Glomerular endothelial cell (primary cell): ENCODE results near the gene BTBD9. TPM values are rescaled to one million over a fixed set of nuclear protein-coding genes. Genes with fewer than 3 reads are reported as not detected.
A peak's percentile ranks its signal among the peaks of the same experiment; 100 is the strongest.

ENCODE experiments used
- DNase-seq: peaks from one replicate; pipeline ENCODE4 v3.0.0-alpha.2; 2011; ENCODE audit warnings: low read depth, low spot score; ENCODE audit errors: extremely low read depth
- total RNA-seq: library from RNA; depleted of rRNA; stranded (reverse); fragments of >200 nt; gene quantifications from 2 replicates; pipeline ENCODE4 v1.2.3, GENCODE V29; 2015

Gene BTBD9
- total RNA-seq, 1 donor from 2014 or later: 13.2 TPM

DNA sequence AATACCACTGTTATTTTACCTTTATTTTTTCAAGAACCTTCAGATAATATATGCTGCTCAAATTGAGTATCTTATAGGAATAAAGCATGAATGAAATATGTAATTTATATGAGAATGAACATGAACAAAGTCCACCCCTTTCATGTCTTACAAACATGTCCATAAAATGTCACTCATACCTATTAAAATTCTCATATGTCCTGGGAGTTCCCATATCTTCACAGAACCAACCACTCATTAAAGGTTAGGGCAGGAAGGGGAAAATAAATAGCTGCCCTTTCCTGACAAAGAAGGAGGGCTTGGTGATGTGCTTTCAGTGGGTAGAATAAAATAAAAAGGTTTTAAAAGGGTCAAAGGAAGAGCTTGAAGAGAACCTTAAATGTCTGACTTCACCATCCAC lies 125.3 kb downstream of the BTBD9 start:
- DNase-seq: no peak

GRCh38 chr6:38512211-38512610 lies 127.5 kb downstream of the BTBD9 start:
- no peak for DNase-seq

GRCh38 chr6:38510205-38510604 lies 129.5 kb downstream of the BTBD9 start:
- no peak for DNase-seq

DNA sequence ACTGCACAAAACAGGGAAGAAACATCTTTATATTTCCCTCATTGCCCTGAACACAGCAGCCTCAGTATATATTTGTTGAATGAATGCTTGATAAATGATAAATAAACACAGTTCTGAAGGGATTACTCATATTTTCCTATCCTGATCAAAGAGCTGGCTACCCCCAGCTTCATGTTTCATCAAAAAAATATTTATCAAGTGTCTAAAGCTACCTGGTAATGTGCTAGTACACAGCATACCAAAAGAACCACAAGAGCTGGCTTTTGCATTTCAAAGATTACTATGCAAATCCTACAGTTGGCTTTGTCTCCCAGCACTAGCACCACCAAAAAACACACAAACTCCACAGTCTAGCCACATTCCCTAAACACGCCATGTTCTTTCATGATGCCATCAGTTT lies 130.0 kb downstream of the BTBD9 start:
- DNase-seq: no peak

GRCh38 chr6:38508894-38509293 lies 130.8 kb downstream of the BTBD9 start:
- no peak for DNase-seq

- no peak for DNase-seq
Observed at GRCh38 chr6:38508286-38508685, 131.4 kb downstream of the BTBD9 start.

DNA sequence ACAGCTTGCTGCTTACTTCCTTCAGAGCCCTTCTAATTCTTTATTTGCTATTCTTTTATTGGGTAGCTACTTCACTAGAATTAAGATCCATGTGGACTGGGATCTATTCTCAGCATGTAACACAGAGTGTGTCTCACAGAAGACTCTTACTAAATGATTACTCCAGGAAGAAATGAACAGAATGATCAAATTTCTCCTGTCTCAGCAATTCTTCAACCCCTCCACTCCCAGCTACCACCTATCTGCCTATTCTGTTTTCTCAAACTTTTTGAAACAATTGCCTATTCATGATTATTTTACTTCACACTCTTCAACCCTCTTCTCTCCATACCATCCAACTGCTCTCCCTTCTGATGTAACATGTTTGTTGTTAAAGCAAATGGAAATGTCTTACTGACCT lies 132.6 kb downstream of the BTBD9 start:
- DNase-seq: no peak

- no peak for DNase-seq
Observed at GRCh38 chr6:38505826-38506225, 133.9 kb downstream of the BTBD9 start.

DNA sequence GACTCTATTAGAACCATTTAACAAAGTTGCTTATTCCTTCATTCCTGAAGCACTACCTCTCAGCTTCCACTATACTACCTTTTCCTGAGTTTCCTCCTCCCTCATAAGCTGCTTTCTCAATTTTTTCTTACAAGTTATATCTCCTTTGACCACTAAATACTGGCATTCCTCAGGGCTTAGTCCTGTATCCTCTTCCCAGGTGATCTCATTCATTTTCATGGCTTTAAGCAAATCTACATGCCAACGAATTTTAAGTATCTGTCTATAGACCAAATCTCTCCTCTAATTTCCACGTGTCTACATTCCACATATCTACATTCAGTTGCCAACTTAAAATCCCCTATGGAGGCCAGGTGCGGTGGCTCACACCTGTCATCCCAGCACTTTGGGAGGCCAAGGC lies 134.7 kb downstream of the BTBD9 start:
- no peak for DNase-seq

- no peak for DNase-seq
Observed at GRCh38 chr6:38503960-38504682, 135.6 kb downstream of the BTBD9 start.

- DNase-seq: no peak
Observed at GRCh38 chr6:38503032-38503773, 136.5 kb downstream of the BTBD9 start.

DNA sequence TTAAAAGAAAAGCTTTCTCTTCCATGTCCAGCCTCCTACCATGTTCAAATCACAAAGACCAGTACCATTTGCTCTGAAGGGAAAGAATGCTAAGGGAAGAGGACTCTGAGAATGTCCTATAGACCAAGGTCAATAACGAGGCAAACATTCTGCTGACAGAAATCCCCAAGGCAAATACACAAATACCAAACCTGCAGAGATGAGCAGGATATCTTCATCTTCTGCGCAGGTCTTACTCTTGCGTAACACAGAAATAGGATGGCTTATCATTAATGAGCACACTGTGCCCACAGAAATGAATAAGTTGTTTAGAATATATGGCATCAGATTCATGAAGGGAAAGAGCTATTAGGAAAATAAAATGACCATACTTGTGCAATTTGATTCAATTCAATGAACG lies 137.3 kb downstream of the BTBD9 start:
- no peak for DNase-seq

DNA sequence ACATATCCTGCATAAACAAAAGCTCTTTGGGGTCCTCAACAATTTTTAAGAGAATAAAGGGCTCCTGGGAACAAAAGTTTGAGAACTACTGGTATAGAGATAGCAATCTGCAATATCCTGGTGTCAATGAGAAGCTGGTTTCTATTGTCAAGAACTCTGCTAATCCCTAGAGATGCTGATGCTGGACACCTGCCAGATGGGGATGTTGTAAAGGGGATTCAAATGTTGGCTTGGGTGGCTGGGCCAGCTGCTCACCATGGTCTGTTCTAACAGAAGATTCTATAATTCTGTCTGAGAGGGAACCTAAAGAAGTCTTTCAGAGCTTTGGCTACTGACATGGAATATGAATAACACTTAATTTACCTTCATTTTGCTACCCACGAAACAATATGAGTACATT lies 137.8 kb downstream of the BTBD9 start:
- no peak for DNase-seq

- DNase-seq: no peak
Observed at GRCh38 chr6:38499529-38500096, 140.1 kb downstream of the BTBD9 start.

DNA sequence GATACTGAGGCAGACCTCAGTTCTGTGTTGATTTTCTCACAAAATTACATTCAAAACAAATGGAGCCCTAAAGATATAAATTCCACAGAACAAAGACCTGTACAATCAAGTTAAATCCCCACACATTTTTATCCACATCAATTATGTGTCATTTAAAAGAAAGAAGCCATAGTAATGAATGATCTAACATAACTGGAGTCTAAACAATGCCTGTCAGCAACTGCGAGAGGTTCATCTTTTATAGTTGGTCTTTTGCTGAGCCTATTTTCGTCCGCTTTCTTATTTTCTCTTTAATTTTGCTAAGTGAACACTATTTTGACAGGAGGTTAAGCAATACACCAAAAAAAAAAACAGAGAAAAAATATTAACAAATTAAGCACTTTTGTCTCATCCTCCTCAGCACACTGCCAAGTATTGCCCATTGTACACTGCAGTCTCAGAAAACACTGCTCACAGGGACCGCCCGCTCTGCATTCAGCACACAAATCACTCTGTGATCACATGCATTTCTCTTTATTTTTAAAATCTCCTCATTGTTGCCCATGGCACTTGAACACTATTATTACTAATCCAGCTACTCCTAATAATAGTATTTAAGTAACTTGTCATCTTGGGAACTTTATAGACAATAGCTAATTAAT lies 140.8 kb downstream of the BTBD9 start:
- DNase-seq: no peak

- DNase-seq: no peak
Observed at GRCh38 chr6:38498085-38498484, 141.6 kb downstream of the BTBD9 start.

GRCh38 chr6:38497546-38497945 lies 142.2 kb downstream of the BTBD9 start:
- no peak for DNase-seq

DNA sequence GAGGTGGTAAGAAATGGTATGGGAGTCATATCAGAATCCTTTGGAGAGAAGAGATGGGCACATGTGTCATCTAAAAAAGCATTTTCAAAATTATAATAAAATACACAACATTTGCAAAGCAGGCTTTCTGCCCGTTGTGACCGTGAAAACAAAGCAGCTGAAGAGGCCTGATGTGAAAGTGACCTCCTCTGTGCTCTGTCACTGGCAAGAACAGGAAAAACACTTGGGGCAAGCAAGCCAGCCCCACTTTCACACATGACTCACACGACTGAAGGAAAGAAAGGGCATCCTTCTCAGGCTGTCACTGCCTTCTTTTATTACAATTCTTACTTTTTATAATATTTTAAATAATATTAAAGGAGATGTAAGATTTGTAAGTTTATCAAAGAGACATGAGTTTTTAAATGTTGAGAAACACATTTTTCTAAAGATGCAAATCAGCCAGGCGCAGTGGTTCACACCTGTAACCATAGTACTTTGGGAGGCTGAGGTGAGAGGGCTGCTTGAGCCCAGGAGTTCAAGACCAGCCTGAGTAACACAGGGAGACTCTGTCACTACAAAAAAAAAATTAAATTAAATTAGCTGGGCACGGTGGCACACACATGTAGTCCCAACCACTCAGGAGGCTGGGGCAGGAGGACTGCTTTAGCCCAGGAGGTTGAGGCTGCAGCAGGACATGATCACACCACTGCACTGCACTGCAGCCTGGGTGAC lies 143.7 kb downstream of the BTBD9 start:
- no peak for DNase-seq

- DNase-seq: no peak
Observed at GRCh38 chr6:38495518-38495917, 144.2 kb downstream of the BTBD9 start.

DNA sequence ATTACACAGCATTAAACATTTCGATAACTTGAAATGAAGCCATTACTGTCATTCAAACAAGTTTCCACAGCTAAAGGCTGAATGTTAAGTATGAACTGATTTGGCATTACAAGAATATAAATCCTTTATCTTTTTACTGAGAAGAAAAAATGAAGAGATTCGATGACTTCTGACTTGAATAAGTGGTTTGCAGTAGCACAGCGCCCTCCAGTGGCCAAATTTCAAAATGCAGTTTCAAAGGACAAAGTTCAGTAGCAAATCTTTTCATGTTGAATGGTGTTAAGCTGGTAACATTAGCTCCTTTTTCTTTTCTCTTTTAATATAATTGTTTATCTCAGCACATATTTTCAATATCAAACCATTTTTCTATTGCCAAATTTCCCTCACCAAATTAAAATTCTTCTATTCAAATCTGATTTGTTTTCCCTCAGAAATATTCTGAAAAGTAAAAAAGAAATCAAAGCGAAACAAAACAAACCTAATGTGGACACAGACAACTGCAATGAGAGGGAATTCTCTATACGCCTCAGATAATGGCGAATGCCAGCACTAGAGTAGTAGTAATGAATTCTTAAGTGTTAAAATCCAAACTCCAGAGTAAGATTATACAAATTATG lies 145.7 kb downstream of the BTBD9 start:
- DNase-seq: peak; percentile 72

DNA sequence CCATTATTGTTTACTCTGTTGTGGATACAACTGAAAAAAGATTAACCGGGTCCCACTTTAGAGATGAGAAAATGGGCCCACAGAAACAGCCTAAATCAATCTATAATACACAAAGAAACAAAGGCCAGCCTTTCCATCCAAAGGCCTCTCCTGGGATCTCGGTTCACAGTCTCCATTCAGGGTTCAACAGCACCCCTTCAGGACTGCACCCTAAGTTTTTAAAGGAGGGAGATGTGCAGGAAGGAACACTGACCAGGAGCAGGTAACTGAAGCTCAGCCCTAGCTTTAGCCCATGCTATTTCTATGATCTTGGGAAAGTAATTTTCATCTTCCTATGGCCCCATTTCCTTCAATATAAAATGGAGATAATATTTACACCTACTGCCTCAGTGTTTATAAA lies 147.7 kb downstream of the BTBD9 start:
- no peak for DNase-seq
